Measurements from ENCODE around the gene ZNF784. TPM values are rescaled to one million over a fixed set of nuclear protein-coding genes. Genes with fewer than 3 reads are reported as not detected.
A peak's percentile ranks its signal among the peaks of the same experiment; 100 is the strongest.

ZNF784 gene
- total RNA-seq, 1 donor: 4.8 TPM

GRCh38 chr19:55626350-55626749, 2.0 kb upstream of the ZNF784 start:
- TF ChIP-seq CTCF (IDR thresholded peaks at IDR 0.05; ENCODE audit: insufficient read depth, low read length): no peak
- no peak for DNase-seq (ENCODE audit: low read depth)
- H3K4me3 ChIP-seq (ENCODE audit: low read depth, low read length): no peak overlapping the region

DNA sequence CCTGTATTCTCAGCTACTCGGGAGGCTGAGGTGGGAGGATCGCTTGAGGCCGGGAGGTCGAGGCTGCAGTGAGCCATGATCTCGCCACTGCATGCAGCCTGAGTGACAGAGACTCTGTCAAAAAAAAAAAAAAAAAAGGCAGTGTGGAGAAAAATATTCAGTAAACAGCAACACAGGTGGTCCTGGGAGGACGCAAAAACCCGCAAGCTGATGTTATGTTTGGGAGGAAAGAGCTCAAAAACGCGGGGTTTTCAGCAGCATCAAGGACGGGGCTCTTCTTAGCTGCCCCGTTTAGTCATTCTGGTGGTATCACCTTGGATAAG, 599 bp upstream of the ZNF784 start:
- H3K4me3 ChIP-seq (ENCODE audit: low read depth, low read length): peak overlapping the region; percentile 71
- no peak for DNase-seq (ENCODE audit: low read depth)
- TF ChIP-seq CTCF (IDR thresholded peaks at IDR 0.05; ENCODE audit: insufficient read depth, low read length): no peak

GRCh38 chr19:55623561-55623960, 805 bp downstream of the ZNF784 start:
- DNase-seq (ENCODE audit: low read depth): no peak
- no peak for TF ChIP-seq CTCF (IDR thresholded peaks at IDR 0.05; ENCODE audit: insufficient read depth, low read length)
- H3K4me3 ChIP-seq (ENCODE audit: low read depth, low read length): peak overlapping the region; percentile 44

DNA sequence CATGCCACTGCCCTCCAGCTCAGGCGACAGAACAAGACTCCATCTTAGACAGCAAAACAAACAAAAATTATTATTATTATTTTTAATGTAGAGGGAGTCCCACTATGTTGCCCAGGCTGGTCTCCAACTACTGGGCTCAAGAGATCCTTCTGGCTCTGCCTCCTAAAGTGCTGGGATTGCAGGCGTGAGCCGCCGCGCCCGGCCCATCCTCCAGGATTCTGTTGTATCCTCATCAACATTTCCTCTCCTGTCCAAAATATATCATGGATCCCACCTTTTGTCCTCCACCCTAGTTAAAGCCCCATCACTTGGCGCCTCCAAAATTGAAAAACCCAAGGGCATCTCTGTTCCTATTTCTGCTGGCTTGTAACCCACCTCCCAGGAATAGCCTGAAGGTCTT, 1.2 kb downstream of the ZNF784 start:
- no peak for TF ChIP-seq CTCF (IDR thresholded peaks at IDR 0.05; ENCODE audit: insufficient read depth, low read length)
- DNase-seq (ENCODE audit: low read depth): no peak

GRCh38 chr19:55622242-55622969, 2.0 kb downstream of the ZNF784 start:
- H3K4me3 ChIP-seq (ENCODE audit: low read depth, low read length): no peak overlapping the region
- no peak for DNase-seq (ENCODE audit: low read depth)
- TF ChIP-seq CTCF (IDR thresholded peaks at IDR 0.05; ENCODE audit: insufficient read depth, low read length): no peak

More for the DNA sequence above, 1.2 kb downstream of the ZNF784 start:
- no peak overlapping the region for H3K4me3 ChIP-seq (ENCODE audit: low read depth, low read length)

- TF ChIP-seq CTCF (IDR thresholded peaks at IDR 0.05; ENCODE audit: insufficient read depth, low read length): no peak
- no peak for DNase-seq (ENCODE audit: low read depth)
Measured at GRCh38 chr19:55621673-55622231, 2.6 kb downstream of the ZNF784 start.

More at GRCh38 chr19:55621673-55622231, 2.6 kb downstream of the ZNF784 start:
- no peak overlapping the region for H3K4me3 ChIP-seq (ENCODE audit: low read depth, low read length)
